Stimulated activated naive CD8-positive, alpha-beta T cell treated with anti-CD3 and anti-CD28 coated beads, Interleukin-15, amount 100 ng/mL, for 72 hours (primary cell): ENCODE data around the gene RPS8.
"Not testable (repeated sequence)": the region's sequence is repeated elsewhere in the genome, so short reads cannot be mapped to it uniquely, and the experiment has no call there.

Source experiments
- ATAC-seq: fragments of 150-1000 bp; cut with Tn5 transposase; 2 replicates; pipeline ENCODE4 v1.10.0; 2021; ENCODE audit warnings: mild to moderate bottlenecking, moderate library complexity
- DNase-seq, 2 donors: peaks; one replicate each; pipeline ENCODE4 v3.0.0; 2021 to 2022
- H3K27ac Mint-ChIP-seq, 2 donors: one replicate each; pipeline ENCODE4 v1.8.0; 2022; ENCODE audit warnings: mild to moderate bottlenecking in 2 of 2, mixed read lengths in 2 of 2, moderate library complexity in 2 of 2
- H3K27me3 Mint-ChIP-seq: one replicate; pipeline ENCODE4 v1.8.0; 2022; ENCODE audit warnings: mixed read lengths
- H3K4me1 Mint-ChIP-seq: one replicate; pipeline ENCODE4 v1.8.0; 2022; ENCODE audit warnings: mild to moderate bottlenecking, mixed read lengths
- H3K4me3 Mint-ChIP-seq, 2 donors: one replicate each; pipeline ENCODE4 v1.8.0; 2022; ENCODE audit warnings: mild to moderate bottlenecking in 2 of 2, mixed read lengths in 2 of 2, moderate library complexity in 1 of 2
- H3K9me3 Mint-ChIP-seq, 2 donors: one replicate each; pipeline ENCODE4 v1.8.0; 2022; ENCODE audit warnings: mixed read lengths in 2 of 2

Gene RPS8

DNA sequence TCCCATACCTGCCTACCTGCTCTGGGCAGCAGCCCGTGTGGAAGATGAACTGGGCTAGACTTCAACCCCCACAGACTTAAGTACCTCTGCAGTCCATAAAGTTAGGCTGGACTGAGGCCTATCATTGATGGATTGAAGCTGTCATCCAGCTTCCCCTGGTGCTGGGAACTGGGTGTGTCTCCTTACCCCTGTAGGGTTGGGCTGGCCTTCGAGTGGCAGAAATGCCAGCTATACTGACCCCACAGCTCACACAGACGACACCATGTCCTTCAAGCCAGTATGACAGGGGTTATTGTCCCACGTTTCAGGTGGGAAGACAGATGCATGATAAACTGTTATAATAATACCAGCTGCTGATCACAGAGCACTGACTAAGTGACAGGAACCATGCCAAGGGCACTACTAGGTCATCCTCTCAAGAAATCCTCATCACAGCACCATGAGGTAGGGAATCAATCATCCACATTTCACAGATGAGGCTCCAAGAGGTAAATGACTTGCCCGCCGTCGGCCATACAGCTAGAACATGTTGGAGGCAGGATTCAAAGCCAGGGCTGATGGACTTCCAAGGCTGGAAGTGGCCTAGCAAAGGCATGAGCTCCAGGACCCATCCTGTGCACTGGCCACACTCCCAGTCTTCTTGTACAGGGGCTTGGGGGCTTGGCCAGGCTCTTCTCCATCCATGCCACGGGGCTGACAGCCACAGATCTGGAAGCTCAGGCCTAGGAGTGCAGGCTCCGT lies 12.9 kb downstream of the RPS8 start, which contains the start of gene BEST4:
Gene BEST4, minus strand, starts transcription at position 51 of the 741 bp plus-strand sequence. CDS start 465 bp downstream, outside the sequence.
- no peaks in the 10 kb centered on the region for H3K27me3 Mint-ChIP-seq
- DNase-seq (no peak), ATAC-seq (no peak)
- H3K4me1 Mint-ChIP-seq = peaks cover 40% of the 10 kb centered on the region
- no peak within 1 kb of the TSS for H3K4me3 Mint-ChIP-seq
- H3K27ac Mint-ChIP-seq = peak within 1 kb of the TSS in 1 of 2 donors; percentile 67
- H3K9me3 Mint-ChIP-seq = no peaks in the 10 kb centered on the region

DNA sequence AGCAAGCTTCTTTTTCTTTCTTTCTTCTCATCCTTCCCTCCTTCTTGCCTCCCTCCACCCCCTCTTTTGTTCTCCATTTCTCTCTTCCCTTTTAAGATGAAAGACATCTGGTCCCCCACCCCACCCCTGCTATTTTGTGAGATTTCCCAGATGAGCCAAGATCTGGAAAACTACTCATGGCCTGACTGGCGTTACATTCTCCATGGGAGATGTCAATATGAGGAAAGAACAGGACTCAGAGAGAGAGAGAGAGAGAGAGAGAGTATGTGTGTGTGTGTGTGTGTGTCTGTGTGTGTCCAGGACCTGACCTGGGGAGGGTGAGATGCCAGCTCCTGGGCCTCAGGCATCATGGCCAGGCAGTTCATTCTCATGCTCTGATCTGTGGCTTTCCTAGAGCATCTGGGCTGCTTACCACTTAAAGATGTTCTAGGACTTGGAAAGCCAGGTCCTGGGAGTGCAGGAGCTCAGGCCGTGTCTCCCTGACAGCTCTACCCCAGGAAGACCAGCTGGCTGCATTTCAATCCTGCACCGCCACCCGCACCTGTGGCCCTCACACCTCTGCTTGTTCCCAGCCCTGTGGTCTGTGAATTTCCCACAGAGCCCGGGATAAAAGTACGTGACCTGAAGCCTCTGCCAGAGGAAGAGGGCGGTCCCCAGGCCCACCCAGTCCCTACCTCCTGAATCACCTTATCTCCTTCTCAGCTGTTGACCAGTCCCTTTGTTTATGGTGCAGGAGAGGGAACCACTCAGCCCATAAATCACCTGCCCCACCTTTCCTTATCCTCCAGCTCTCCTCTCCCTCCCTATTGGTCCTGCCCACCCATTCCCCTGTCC lies 15.8 kb downstream of the RPS8 start:
- no peak overlapping the region for H3K4me3 Mint-ChIP-seq
- no peaks in the 10 kb centered on the region for H3K27me3 Mint-ChIP-seq
- H3K9me3 Mint-ChIP-seq = no peaks in the 10 kb centered on the region
- H3K27ac Mint-ChIP-seq = no peak overlapping the region
- DNase-seq (no peak), ATAC-seq (no peak)
- peaks cover 16% of the 10 kb centered on the region for H3K4me1 Mint-ChIP-seq

DNA sequence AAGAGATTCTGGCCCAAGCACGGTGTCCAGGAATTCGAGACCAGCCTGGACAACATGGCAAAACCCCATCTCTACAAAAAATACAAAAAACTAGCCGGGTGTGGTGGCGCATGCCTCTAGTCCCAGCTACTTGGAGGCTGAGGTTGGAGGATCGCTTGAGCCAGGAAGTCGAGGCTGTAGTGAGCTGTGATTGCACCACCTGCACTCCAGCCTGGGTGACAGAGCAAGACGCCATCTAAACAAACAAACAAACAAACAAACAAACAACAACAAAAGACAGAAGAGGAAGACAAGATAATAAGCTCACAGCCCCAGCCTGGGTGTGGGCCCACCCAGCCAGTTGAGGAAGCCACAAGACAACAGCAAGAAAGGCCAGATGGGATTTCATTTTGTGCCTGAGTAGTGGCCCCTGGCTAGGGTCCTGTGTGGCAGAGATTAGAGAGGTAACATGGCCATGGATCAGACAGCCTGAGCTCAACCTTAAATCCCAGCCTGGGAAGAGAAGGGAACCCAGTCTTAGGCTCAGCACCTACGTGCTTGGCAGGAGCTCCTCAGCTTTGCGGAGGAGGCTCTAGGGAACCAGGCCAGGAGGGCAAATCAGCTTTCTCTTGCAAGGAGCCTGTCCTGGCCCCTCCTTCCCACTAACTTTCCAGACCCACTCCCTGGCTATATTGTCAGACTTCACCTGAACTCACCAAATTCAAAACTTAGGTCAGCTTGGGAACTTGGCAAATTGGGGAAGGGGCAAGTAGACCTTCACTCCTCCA lies 17.6 kb downstream of the RPS8 start:
- Mint-ChIP-seq H3K9me3 (no peaks in the 10 kb centered on the region), H3K27me3 (no peaks in the 10 kb centered on the region), H3K4me1 (peaks cover 9% of the 10 kb centered on the region), H3K27ac (peak overlapping the region in 1 of 2 donors; percentile 30), H3K4me3 (no peak overlapping the region)
- ATAC-seq = no peak
- no peak for DNase-seq

DNA sequence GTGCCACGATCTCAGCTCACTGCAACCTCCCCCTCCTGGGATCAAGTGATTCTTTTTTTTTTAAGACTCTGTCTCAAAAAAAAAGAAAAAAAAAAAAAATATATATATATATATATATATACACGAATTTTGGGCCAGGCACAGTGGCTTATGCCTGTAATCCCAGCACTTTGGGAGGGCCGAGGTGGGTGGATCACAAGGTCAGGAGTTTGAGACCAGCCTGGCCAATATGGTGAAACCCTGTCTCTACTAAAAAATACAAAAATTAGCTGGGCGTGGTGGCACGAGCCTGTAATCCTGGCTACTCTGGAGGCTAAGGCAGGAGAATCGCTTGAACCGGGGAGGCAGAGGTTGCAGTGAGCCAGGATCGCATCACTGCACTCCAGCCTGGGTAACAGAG lies 22.5 kb downstream of the RPS8 start:
- not testable (repeated sequence) for ATAC-seq, H3K27me3 Mint-ChIP-seq, H3K4me3 Mint-ChIP-seq, H3K27ac Mint-ChIP-seq, H3K9me3 Mint-ChIP-seq, DNase-seq
- H3K4me1 Mint-ChIP-seq = peaks cover 32% of the 10 kb centered on the region

DNA sequence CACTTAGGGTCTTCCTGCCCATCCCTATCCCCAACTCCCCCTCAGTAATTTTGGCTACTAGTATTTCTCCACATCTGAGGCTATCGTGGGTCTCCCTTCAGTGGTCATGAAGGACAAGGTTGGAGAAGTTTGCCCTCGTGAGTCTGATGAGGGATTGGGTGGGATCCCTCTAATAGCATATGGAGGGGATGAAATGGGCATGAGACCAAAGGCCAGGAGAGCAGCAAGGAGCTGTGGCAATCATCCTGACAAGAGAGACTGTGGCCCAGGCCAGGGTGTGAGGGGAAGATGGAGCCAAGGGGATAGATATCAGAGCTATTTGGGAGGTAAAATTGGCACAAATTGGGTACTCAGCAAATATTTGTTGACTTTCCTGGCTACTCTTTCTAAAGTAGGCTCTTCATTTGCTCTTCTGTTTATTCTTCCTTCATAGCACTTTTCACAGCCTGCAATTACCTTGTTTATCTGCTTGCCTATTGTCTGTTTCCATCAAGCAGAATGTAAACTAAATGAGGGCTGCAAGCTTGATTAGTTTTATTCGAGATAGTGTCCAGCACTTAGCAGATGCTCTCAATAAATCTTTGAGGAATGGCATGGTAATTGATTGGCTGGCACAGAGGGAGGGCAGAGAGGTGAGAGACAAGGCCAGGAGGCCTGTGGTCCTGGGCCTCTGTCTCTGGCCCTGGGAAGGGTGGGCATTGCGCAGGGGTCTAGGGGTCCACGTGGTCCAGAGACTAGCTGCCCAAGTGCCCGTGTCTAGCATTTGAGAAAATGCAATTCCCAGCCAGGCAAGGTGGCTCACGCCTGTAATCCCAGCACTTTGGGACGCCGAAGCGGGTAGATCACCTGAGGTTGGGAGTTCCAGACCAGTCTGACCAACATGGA lies 23.4 kb downstream of the RPS8 start:
- ATAC-seq (no peak), DNase-seq (no peak)
- H3K9me3 Mint-ChIP-seq = no peaks in the 10 kb centered on the region
- no peaks in the 10 kb centered on the region for H3K27me3 Mint-ChIP-seq
- peak overlapping the region; percentile 86 to 96 for H3K4me3 Mint-ChIP-seq
- peaks cover 40% of the 10 kb centered on the region for H3K4me1 Mint-ChIP-seq
- peak overlapping the region; percentile 21 to 99 for H3K27ac Mint-ChIP-seq

DNA sequence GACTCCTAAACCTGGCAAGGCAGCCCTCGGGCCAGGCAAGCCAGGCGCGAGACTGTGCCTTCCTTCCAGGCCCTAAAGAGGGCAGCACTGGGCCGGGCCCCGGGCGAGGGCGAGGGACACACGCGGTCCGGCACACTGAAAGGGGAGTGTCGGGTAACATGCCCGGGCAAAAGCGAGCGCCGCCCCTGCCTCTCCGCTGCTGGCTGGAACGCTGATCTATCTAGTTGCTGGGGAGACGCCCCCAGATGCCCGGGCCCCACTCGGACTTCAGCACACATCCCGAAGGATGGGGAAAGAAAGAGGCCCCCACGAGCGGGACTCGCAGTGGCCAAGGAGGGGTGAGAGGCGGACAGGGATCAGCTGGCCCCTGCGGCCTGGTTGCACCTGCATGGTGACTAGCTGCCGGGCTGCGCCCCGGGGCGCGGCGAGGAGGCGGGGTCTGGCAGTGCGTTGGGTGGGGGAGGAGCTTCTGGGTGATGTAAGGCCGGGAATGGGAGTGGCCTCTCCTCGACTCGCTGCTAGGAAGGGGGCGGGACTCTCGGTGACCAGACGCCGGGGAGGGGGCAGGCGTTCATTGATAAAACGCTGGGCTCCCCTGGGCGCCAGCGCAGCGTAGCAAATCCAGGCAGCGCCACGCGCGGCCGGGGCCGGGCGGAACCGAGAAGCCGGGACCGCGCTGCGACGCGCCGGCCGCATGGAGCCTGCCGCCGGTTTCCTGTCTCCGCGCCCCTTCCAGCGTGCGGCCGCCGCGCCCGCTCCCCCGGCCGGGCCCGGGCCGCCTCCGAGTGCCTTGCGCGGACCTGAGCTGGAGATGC lies 24.6 kb downstream of the RPS8 start, which contains the start of gene PLK3:
Gene PLK3, plus strand, starts transcription at position 608 of the 815 bp plus-strand sequence. Its CDS starts 87 bp downstream, at position 695.
- Mint-ChIP-seq H3K27ac (peak within 1 kb of the TSS; percentile 99 to 100), H3K27me3 (no peaks in the 10 kb centered on the region), H3K9me3 (no peaks in the 10 kb centered on the region), H3K4me3 (peak within 1 kb of the TSS; percentile 86 to 96), H3K4me1 (peaks cover 53% of the 10 kb centered on the region)
- ATAC-seq (peak; percentile 86), DNase-seq (peak; percentile 98 to 99)

DNA sequence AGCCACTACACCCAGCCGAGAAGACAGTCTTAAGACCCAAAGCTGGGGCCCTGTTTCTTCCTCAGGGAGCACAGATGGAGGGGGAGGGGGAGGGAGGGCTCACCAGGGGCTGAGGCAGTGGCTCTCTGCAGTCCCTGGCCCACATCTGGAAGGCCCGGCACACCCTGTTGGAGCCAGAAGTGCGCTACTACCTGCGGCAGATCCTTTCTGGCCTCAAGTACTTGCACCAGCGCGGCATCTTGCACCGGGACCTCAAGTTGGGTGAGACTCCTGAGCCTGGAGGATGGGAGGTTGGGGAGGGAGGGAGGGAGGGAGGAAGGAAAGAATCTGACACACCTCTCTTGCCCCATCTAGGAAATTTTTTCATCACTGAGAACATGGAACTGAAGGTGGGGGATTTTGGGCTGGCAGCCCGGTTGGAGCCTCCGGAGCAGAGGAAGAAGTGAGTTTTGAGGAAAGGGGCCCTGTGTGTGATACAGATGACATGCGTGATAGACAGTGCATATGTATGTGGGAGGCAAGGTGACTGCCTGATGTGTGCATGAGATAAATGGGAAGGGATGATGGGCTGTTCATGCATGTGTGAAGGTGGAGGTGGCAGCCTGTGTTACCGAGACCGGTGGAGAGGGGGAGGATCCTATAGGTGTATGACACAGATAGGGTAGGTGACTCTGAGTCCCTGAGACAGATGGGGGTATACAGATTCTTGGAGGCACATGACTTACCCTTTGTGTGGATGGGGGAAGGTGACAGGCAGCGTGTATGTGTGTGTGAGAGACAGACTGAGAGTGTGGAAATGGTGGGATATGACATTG lies 26.4 kb downstream of the RPS8 start:
- Mint-ChIP-seq H3K27ac (peak overlapping the region; percentile 97), H3K4me1 (peaks cover 64% of the 10 kb centered on the region), H3K9me3 (no peaks in the 10 kb centered on the region), H3K27me3 (no peaks in the 10 kb centered on the region), H3K4me3 (peak overlapping the region; percentile 81 to 86)
- DNase-seq = no peak
- peak; percentile 10 for ATAC-seq

DNA sequence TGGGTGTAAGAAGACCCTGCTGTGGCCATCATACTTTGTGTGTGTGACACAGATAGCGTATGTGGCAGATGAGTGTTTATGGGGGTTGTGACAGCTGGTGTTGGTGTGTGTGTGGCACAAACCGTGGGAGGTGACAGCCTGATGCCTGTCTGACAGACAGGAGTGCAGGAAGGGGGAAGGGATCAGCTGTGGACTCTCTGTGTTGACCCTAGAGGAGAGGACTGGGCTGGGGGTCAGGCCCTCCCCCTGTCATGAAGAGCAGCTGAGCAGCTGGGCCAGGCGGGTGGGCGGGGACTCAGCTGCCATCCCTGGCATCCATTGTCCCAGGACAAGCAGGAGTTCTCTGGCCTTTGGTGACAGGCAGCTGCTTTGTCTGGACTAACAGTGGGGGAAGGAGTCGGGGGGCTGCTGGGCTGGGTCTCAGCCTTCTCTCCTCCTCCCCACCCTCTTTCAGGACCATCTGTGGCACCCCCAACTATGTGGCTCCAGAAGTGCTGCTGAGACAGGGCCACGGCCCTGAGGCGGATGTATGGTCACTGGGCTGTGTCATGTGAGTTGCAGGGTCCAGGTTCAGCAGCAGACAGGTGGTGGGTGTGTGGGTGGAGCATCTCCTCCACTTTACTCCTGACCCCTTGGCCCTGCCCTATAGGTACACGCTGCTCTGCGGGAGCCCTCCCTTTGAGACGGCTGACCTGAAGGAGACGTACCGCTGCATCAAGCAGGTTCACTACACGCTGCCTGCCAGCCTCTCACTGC lies 27.1 kb downstream of the RPS8 start:
- peaks cover 72% of the 10 kb centered on the region for H3K4me1 Mint-ChIP-seq
- ATAC-seq = no peak

DNA sequence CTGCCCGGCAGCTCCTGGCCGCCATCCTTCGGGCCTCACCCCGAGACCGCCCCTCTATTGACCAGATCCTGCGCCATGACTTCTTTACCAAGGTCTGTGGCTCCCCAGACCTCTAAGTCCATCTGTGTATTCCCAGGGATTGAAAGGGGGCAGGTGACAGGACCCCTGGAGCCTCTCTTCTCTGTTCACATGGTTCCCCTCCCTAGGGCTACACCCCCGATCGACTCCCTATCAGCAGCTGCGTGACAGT lies 27.6 kb downstream of the RPS8 start:
- Mint-ChIP-seq H3K27me3 (no peaks in the 10 kb centered on the region), H3K4me3 (peak overlapping the region; percentile 81 to 86), H3K4me1 (peaks cover 77% of the 10 kb centered on the region), H3K9me3 (no peaks in the 10 kb centered on the region), H3K27ac (peak overlapping the region; percentile 21 to 44)
- no peak for DNase-seq
- no peak for ATAC-seq

More for the DNA sequence above, 27.1 kb downstream of the RPS8 start:
- Mint-ChIP-seq H3K27me3 (no peaks in the 10 kb centered on the region), H3K4me3 (peak overlapping the region; percentile 81 to 86), H3K9me3 (no peaks in the 10 kb centered on the region), H3K27ac (peak overlapping the region; percentile 52 to 59)
- no peak for DNase-seq

DNA sequence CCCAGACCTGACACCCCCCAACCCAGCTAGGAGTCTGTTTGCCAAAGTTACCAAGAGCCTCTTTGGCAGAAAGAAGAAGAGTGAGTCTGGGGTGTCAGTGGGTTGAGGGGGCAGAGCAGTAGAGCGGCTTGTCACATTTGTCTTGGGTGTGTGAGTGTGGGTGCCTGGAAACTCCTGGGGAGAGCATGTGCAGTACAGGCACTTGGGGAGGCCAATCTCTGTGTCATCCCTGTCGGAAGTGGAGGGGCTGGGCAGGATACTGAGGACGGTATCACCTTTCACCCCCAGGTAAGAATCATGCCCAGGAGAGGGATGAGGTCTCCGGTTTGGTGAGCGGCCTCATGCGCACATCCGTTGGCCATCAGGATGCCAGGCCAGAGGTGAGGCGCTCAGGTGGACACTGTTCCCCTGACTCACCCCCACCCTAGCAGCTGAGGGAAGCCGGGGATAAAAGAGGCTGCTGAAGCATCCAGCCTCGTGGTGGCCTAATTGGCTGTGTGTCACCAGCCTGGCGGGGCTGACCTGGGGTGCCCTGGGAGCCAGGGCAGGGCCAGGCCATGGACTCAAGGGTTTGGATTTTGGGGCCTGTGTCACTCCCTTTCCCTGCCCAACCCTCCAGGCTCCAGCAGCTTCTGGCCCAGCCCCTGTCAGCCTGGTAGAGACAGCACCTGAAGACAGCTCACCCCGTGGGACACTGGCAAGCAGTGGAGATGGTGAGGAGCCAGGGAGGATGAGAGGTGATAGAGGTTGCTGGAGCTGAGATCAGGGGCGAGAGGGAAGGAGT lies 28.2 kb downstream of the RPS8 start:
- no peaks in the 10 kb centered on the region for H3K9me3 Mint-ChIP-seq
- ATAC-seq = no peak
- DNase-seq = no peak

DNA sequence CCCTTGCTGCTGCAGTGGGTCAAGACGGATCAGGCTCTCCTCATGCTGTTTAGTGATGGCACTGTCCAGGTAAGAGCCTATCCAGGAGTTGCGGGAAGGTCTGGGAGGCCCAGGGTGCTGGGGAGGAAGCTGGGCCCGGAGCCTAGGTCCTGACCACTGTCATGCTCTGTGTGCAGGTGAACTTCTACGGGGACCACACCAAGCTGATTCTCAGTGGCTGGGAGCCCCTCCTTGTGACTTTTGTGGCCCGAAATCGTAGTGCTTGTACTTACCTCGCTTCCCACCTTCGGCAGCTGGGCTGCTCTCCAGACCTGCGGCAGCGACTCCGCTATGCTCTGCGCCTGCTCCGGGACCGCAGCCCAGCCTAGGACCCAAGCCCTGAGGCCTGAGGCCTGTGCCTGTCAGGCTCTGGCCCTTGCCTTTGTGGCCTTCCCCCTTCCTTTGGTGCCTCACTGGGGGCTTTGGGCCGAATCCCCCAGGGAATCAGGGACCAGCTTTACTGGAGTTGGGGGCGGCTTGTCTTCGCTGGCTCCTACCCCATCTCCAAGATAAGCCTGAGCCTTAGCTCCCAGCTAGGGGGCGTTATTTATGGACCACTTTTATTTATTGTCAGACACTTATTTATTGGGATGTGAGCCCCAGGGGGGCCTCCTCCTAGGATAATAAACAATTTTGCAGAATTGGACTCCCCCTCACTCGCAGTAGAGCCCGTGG lies 30.1 kb downstream of the RPS8 start:
- no peaks in the 10 kb centered on the region for H3K9me3 Mint-ChIP-seq
- peak overlapping the region in 1 of 2 donors; percentile 73 for H3K27ac Mint-ChIP-seq
- ATAC-seq (no peak), DNase-seq (no peak)
- H3K27me3 Mint-ChIP-seq = no peaks in the 10 kb centered on the region
- H3K4me1 Mint-ChIP-seq = peaks cover 83% of the 10 kb centered on the region
- H3K4me3 Mint-ChIP-seq = peak overlapping the region; percentile 0 to 55

More for the DNA sequence above, 28.2 kb downstream of the RPS8 start:
- peaks cover 79% of the 10 kb centered on the region for H3K4me1 Mint-ChIP-seq
- H3K4me3 Mint-ChIP-seq = peak overlapping the region; percentile 81 to 86
- peak overlapping the region; percentile 0 to 21 for H3K27ac Mint-ChIP-seq
- H3K27me3 Mint-ChIP-seq = no peaks in the 10 kb centered on the region
